Right cardiac atrium (tissue), 5 donors: Measurements from ENCODE around the gene SYT1. TPM values are rescaled to one million over a fixed set of nuclear protein-coding genes. Genes with fewer than 3 reads are reported as not detected.

Source experiments
- ATAC-seq, 2 donors: fragments of 200-7000 bp; cut with Tn5 transposase; one replicate each; pipeline versions ENCODE4 v1.8.0 to v1.9.1; 2020; ENCODE audit warnings: moderate library complexity in 2 of 2, mild to moderate bottlenecking in 1 of 2
- DNase-seq, 3 donors: peaks; one replicate each; pipeline ENCODE4 v3.0.0-alpha.2; 2020
- H3K27ac ChIP-seq: one replicate; pipeline ENCODE4 v1.5.1; 2013; ENCODE audit warnings: mild to moderate bottlenecking, low read length, control low read depth, moderate library complexity
- H3K27me3 ChIP-seq: one replicate; pipeline ENCODE4 v1.6.1; 2013; ENCODE audit not compliant: control insufficient read depth, insufficient read depth
- H3K4me1 ChIP-seq: one replicate; pipeline ENCODE4 v1.6.1; 2013; ENCODE audit warnings: low read length; ENCODE audit not compliant: control insufficient read depth, insufficient read depth
- H3K4me3 ChIP-seq: one replicate; pipeline ENCODE4 v1.5.1; 2013; ENCODE audit warnings: low read length, control low read depth
- H3K9me3 ChIP-seq: one replicate; pipeline ENCODE4 v1.6.1; 2013; ENCODE audit warnings: low read length; ENCODE audit not compliant: control insufficient read depth
- WGBS: extraction: QIAGEN DNeasy Blood & Tissue Kit; methylation state at CpG from one replicate; pipeline ENCODE4 v1.1.7; 2013; 5-methylcytosine and 5-hydroxymethylcytosine counted together
- intact Hi-C, 4 donors: fragments of 100-400 bp; cut with DNase I; formaldehyde crosslinking; loops; one replicate each; pipeline versions ENCODE4 v1.11.0 to v1.14.0; 2022 to 2023
- polyA plus RNA-seq: library from polyadenylated mRNA; stranded (reverse); fragments of 200-250 nt; gene quantifications from one replicate; pipeline ENCODE4 v1.2.3, GENCODE V29; 2013
- total RNA-seq, 4 donors: library from RNA; stranded (reverse); fragmentation: NEBNext Ultra II Directional; extraction: Animal tissue kit (Norgen Biotek cat#: 25700); gene quantifications; one replicate each; pipeline ENCODE4 v1.2.1, GENCODE V29; 2021
- donor health status: healthy with polysubstance abuse.
- donor health status: DM: no; HTN: yes; CAD: no.
- donor health status: DM: no; HTN: no; CAD: no.
- donor health status: DM: no; HTN: yes; CAD: no; lungs with severe emphysema.
- donor health status: DM: yes; HTN: yes; CAD: no.

The SYT1 gene
- total and polyA plus RNA-seq, 5 donors = 0.20 to 0.53 (median 0.27) TPM; not detected in 1

GRCh38 chr12:78891646-78892353 lies 27.2 kb downstream of the SYT1 start:
- intact Hi-C loops = no loop called here
- Histone ChIP-seq H3K4me1 (no peaks in the 10 kb centered on the region), H3K27me3 (no peaks in the 10 kb centered on the region), H3K9me3 (no peaks in the 10 kb centered on the region), H3K27ac (no peak overlapping the region), H3K4me3 (no peak overlapping the region)
- no peak for DNase-seq
- ATAC-seq = no peak
- WGBS = 17% methylated on average over 1 of the region's 1 CpG

- H3K9me3 ChIP-seq = no peaks in the 10 kb centered on the region
- WGBS = 81% methylated on average over 1 of the region's 1 CpG
- ATAC-seq (no peak), DNase-seq (peak; percentile 22 to 78 (median 59))
- H3K27me3 ChIP-seq = no peaks in the 10 kb centered on the region
- no peak overlapping the region for H3K27ac ChIP-seq
- H3K4me1 ChIP-seq = no peaks in the 10 kb centered on the region
- intact Hi-C loops = no loop called here
- H3K4me3 ChIP-seq = no peak overlapping the region
These were observed 33.8 kb downstream of the SYT1 start for GRCh38 chr12:78898416-78898815.

DNA sequence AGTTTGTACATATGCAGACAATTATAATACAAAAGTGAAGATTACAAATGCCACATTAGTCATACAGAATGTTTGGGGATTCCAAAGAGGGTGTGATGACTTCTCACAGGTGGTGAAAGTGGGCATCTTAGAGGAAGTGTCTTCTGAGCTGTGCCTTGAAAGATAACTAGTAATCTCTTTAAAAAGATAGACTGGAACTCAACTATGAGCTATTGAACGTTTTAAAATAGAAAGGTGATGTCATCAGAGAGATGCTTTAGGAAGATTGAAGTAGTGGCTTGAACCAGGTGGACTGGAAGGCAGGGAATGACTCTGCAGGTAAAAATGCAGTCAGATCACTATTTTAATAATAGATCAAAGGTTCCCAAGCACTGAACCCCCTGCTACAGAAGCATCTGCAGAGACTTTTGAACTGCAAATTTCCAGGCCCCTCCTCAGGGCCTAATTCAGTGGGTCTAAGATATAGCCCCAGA lies 50.3 kb downstream of the SYT1 start:
- intact Hi-C loops = no loop called here
- no peaks in the 10 kb centered on the region for H3K9me3 ChIP-seq
- 11% methylated on average over 1 of the region's 1 CpG for WGBS
- ATAC-seq (no peak), DNase-seq (no peak)
- no peaks in the 10 kb centered on the region for H3K27me3 ChIP-seq
- no peak overlapping the region for H3K4me3 ChIP-seq
- no peak overlapping the region for H3K27ac ChIP-seq
- no peaks in the 10 kb centered on the region for H3K4me1 ChIP-seq

GRCh38 chr12:78916845-78917480 lies 52.4 kb downstream of the SYT1 start:
- Histone ChIP-seq H3K4me1 (no peaks in the 10 kb centered on the region), H3K9me3 (no peaks in the 10 kb centered on the region), H3K27ac (no peak overlapping the region), H3K4me3 (no peak overlapping the region), H3K27me3 (no peaks in the 10 kb centered on the region)
- 62% methylated on average over 3 of the region's 3 CpGs for WGBS
- intact Hi-C loops = no loop called here
- ATAC-seq (no peak), DNase-seq (no peak)

DNA sequence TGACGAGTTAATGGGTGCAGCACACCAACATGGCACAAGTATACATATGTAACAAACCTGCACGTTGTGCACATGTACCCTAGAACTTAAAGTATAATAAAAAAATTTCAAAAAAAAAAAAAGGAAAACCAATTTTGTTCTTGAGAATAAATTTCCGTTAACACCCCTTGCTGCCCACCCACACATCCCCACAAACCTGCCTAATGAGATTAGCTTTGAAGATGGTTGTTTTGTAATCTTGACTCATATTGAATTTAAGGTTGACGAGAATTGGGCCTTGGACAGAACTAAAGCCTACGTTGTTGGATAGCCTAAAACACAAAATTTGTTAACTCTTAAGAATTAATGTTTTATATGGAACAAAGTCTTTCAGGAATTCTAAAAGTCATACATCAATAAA lies 52.9 kb downstream of the SYT1 start:
- H3K27ac ChIP-seq = no peak overlapping the region

GRCh38 chr12:78918268-78918667 lies 53.7 kb downstream of the SYT1 start:
- no peak overlapping the region for H3K4me3 ChIP-seq
- intact Hi-C loops = no loop called here
- DNase-seq = no peak
- ATAC-seq = no peak
- H3K27me3 ChIP-seq = no peaks in the 10 kb centered on the region
- no peaks in the 10 kb centered on the region for H3K9me3 ChIP-seq
- H3K27ac ChIP-seq = no peak overlapping the region
- no peaks in the 10 kb centered on the region for H3K4me1 ChIP-seq
- WGBS = 94% methylated on average over 2 of the region's 2 CpGs

More for the DNA sequence above, 52.9 kb downstream of the SYT1 start:
- Histone ChIP-seq H3K4me1 (no peaks in the 10 kb centered on the region), H3K27me3 (no peaks in the 10 kb centered on the region), H3K9me3 (no peaks in the 10 kb centered on the region), H3K4me3 (no peak overlapping the region)
- 72% methylated on average over 5 of the region's 5 CpGs for WGBS
- ATAC-seq (no peak), DNase-seq (no peak)
- intact Hi-C loops = no loop called here

- H3K27ac ChIP-seq = no peak overlapping the region
- no peak overlapping the region for H3K4me3 ChIP-seq
- no peaks in the 10 kb centered on the region for H3K4me1 ChIP-seq
- H3K27me3 ChIP-seq = no peaks in the 10 kb centered on the region
- intact Hi-C loops = no loop called here
- 72% methylated on average over 5 of the region's 5 CpGs for whole genome bisulfite sequencing
- H3K9me3 ChIP-seq = no peaks in the 10 kb centered on the region
- DNase-seq (no peak), ATAC-seq (no peak)
These were observed 63.9 kb downstream of the SYT1 start for GRCh38 chr12:78928200-78929074.

DNA sequence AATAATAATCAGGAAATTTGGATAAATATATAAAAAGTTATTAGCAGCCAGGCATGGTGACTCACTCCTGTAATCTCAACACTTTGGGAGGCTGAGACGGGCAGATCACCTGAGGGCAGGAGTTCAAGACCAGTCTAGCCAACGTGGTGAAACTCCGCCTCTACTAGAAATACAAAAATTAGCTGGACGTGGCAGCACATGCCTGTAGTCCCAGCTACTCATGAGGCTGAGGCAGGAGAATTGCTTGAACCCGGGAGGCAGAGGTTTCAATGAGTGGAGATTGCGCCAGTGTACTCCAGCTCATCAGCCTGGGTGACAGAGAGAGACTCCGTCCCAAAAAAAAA lies 64.5 kb downstream of the SYT1 start:
- WGBS = 83% methylated on average over 7 of the region's 7 CpGs
- H3K4me3 ChIP-seq = no peak overlapping the region
- no peak overlapping the region for H3K27ac ChIP-seq
- DNase-seq = no peak
- no peaks in the 10 kb centered on the region for H3K9me3 ChIP-seq
- H3K27me3 ChIP-seq = no peaks in the 10 kb centered on the region
- ATAC-seq = no peak
- intact Hi-C loops = no loop called here
- H3K4me1 ChIP-seq = no peaks in the 10 kb centered on the region

- no peak for DNase-seq
- Histone ChIP-seq H3K4me1 (no peaks in the 10 kb centered on the region), H3K4me3 (no peak overlapping the region), H3K27ac (no peak overlapping the region), H3K9me3 (no peaks in the 10 kb centered on the region), H3K27me3 (no peaks in the 10 kb centered on the region)
- no peak for ATAC-seq
- WGBS = 94% methylated on average over 1 of the region's 1 CpG
- intact Hi-C loops = no loop called here
These were observed 67.0 kb downstream of the SYT1 start for GRCh38 chr12:78931466-78931990.

DNA sequence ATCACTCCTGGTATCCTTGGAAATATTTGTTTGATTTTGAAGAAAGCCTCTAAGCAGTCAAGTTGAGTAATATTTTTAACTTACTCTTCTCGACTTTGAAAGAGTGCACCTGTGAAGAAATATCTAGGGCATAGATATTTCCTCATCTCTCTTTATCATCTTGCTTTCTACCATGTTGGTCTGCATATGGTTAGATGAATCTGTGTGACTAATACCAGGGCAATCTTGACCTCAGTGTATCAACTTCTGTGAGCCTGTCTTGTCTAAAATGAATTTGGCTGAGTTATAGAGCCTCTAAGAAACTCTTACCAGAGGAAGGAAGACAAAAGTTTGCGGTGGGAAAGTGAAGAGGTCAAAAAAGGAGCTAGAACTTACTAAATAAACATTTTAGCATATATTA lies 68.4 kb downstream of the SYT1 start:
- no peak overlapping the region for H3K27ac ChIP-seq
- no peak for ATAC-seq
- no peak overlapping the region for H3K4me3 ChIP-seq
- no peak for DNase-seq
- 78% methylated on average over 2 of the region's 2 CpGs for WGBS
- intact Hi-C loops = no loop called here
- no peaks in the 10 kb centered on the region for H3K9me3 ChIP-seq
- no peaks in the 10 kb centered on the region for H3K4me1 ChIP-seq
- no peaks in the 10 kb centered on the region for H3K27me3 ChIP-seq
